ENCODE results near the gene ALG6. TPM values are rescaled to one million over a fixed set of nuclear protein-coding genes. Genes with fewer than 3 reads are reported as not detected.

Gene ALG6
- total RNA-seq, 2 donors from 2014 or later = 25.9 to 26.9 TPM

GRCh38 chr1:63405021-63405420 lies 37.6 kb downstream of the ALG6 start:
- Mint-ChIP-seq H3K36me3 (ENCODE audit: low read depth) (peaks cover 9% of the 10 kb centered on the region), H3K9me3 (no peaks in the 10 kb centered on the region), H3K4me3 (no peak overlapping the region), H3K27me3 (ENCODE audit: insufficient read depth) (no peaks in the 10 kb centered on the region), H3K4me1 (no peaks in the 10 kb centered on the region), H3K27ac (no peak overlapping the region)
- Histone ChIP-seq H3K4me3 (ENCODE audit: low read length) (no peak overlapping the region), H3K4me1 (ENCODE audit: control insufficient read depth, insufficient read depth, low read length) (no peaks in the 10 kb centered on the region), H3K36me3 (ENCODE audit: control insufficient read depth, insufficient read depth, low read length) (peaks cover 4% of the 10 kb centered on the region), H3K27me3 (ENCODE audit: control insufficient read depth, insufficient read depth, low read length, poor library complexity, severe bottlenecking) (no peaks in the 10 kb centered on the region), H3K9ac (ENCODE audit: extremely low read depth, low read length, poor library complexity, severe bottlenecking) (no peak overlapping the region), H3K27ac (ENCODE audit: low read depth, low read length) (no peak overlapping the region), H3K9me3 (ENCODE audit: control insufficient read depth, low read length) (no peaks in the 10 kb centered on the region)
- DNase-seq = no peak
- TF ChIP-seq CTCF (conservative IDR thresholded peaks at IDR 0.05) = no peak

GRCh38 chr1:63405987-63406386 lies 38.6 kb downstream of the ALG6 start:
- Histone ChIP-seq H3K4me1 (ENCODE audit: control insufficient read depth, insufficient read depth, low read length) (no peaks in the 10 kb centered on the region), H3K4me3 (ENCODE audit: low read length) (no peak overlapping the region), H3K9me3 (ENCODE audit: control insufficient read depth, low read length) (no peaks in the 10 kb centered on the region), H3K36me3 (ENCODE audit: control insufficient read depth, insufficient read depth, low read length) (peaks cover 4% of the 10 kb centered on the region), H3K27me3 (ENCODE audit: control insufficient read depth, insufficient read depth, low read length, poor library complexity, severe bottlenecking) (no peaks in the 10 kb centered on the region), H3K9ac (ENCODE audit: extremely low read depth, low read length, poor library complexity, severe bottlenecking) (no peak overlapping the region), H3K27ac (ENCODE audit: low read depth, low read length) (no peak overlapping the region)
- Mint-ChIP-seq H3K27ac (no peak overlapping the region), H3K36me3 (ENCODE audit: low read depth) (peaks cover 6% of the 10 kb centered on the region), H3K4me3 (no peak overlapping the region), H3K9me3 (no peaks in the 10 kb centered on the region), H3K4me1 (no peaks in the 10 kb centered on the region), H3K27me3 (ENCODE audit: insufficient read depth) (no peaks in the 10 kb centered on the region)
- no peak for TF ChIP-seq CTCF (conservative IDR thresholded peaks at IDR 0.05)
- no peak for DNase-seq

- Histone ChIP-seq H3K27me3 (ENCODE audit: control insufficient read depth, insufficient read depth, low read length, poor library complexity, severe bottlenecking) (no peaks in the 10 kb centered on the region), H3K36me3 (ENCODE audit: control insufficient read depth, insufficient read depth, low read length) (peaks cover 4% of the 10 kb centered on the region), H3K9me3 (ENCODE audit: control insufficient read depth, low read length) (no peaks in the 10 kb centered on the region), H3K9ac (ENCODE audit: extremely low read depth, low read length, poor library complexity, severe bottlenecking) (no peak overlapping the region), H3K4me3 (ENCODE audit: low read length) (no peak overlapping the region), H3K4me1 (ENCODE audit: control insufficient read depth, insufficient read depth, low read length) (no peaks in the 10 kb centered on the region), H3K27ac (ENCODE audit: low read depth, low read length) (no peak overlapping the region)
- Mint-ChIP-seq H3K36me3 (ENCODE audit: low read depth) (peaks cover 6% of the 10 kb centered on the region), H3K27me3 (ENCODE audit: insufficient read depth) (no peaks in the 10 kb centered on the region), H3K4me3 (no peak overlapping the region), H3K9me3 (no peaks in the 10 kb centered on the region), H3K4me1 (peaks cover 4% of the 10 kb centered on the region), H3K27ac (no peak overlapping the region)
- no peak for TF ChIP-seq CTCF (conservative IDR thresholded peaks at IDR 0.05)
- no peak for DNase-seq
These were observed 39.6 kb downstream of the ALG6 start for GRCh38 chr1:63407002-63407401.

Data from endodermal cell (in vitro differentiated cells).